Body of pancreas (tissue), 4 donors: ENCODE measurements around the gene SZRD1.

Experiments used
- POLR2A ChIP-seq, 3 donors: fragments of 450-650 bp; IDR thresholded peaks; one replicate each; pipeline ENCODE4 v1.6.1; 2016; ENCODE audit warnings: antibody characterized with exemption in 3 of 3, mild to moderate bottlenecking in 2 of 3
- TF ChIP-seq, protein P1 (sequence below), 7 experiments: fragments of 450-650 bp in 4 of 7; fragments of 200-600 bp in 3 of 7; sonication (generic) in 3 of 7; IDR thresholded peaks; one replicate each; pipeline ENCODE4 v1.5.1; 2016 to 2019; ENCODE audit warnings: antibody characterized with exemption in 7 of 7

DNA sequence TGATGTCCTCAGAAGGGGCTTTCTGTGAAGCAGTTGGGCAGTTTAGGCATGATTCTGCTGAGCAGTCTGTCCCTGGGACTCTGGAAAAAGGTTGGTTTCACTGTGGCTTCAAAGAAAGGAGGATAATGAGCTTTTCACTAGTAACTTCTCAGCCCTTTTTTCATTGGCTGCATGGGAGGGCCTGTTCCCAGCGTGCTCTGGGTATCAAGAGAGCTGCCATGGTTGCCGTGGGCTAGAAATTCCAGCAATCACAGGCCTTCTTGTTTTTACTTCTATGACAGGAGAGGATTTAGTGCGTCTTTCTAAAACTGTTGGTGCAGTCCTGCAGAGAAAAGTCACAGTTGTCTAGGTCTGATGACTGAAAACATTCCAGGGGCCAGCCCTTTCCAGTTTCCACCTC is 7.2 kb downstream of the SZRD1 start:
- TF ChIP-seq, protein P1, sequence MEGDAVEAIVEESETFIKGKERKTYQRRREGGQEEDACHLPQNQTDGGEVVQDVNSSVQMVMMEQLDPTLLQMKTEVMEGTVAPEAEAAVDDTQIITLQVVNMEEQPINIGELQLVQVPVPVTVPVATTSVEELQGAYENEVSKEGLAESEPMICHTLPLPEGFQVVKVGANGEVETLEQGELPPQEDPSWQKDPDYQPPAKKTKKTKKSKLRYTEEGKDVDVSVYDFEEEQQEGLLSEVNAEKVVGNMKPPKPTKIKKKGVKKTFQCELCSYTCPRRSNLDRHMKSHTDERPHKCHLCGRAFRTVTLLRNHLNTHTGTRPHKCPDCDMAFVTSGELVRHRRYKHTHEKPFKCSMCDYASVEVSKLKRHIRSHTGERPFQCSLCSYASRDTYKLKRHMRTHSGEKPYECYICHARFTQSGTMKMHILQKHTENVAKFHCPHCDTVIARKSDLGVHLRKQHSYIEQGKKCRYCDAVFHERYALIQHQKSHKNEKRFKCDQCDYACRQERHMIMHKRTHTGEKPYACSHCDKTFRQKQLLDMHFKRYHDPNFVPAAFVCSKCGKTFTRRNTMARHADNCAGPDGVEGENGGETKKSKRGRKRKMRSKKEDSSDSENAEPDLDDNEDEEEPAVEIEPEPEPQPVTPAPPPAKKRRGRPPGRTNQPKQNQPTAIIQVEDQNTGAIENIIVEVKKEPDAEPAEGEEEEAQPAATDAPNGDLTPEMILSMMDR (IDR thresholded peaks at IDR 0.05): no peak
- TF ChIP-seq POLR2A (IDR thresholded peaks at IDR 0.05): no peak
